ENCODE results near the gene TAMALIN. TPM values are rescaled to one million over a fixed set of nuclear protein-coding genes. Genes with fewer than 3 reads are reported as not detected.
A peak's percentile ranks its signal among the peaks of the same experiment; 100 is the strongest.

The TAMALIN gene
- total and polyA plus RNA-seq, 3 experiments from 2014 or later: 1.4 to 8.4 (median 7.3) TPM

GRCh38 chr12:52023976-52024688 is 17.4 kb downstream of the TAMALIN start:
- ChIA-PET POLR2A (interaction anchor here (0.6 to 2.8 kb wide), 6 partner anchors 16 to 104 kb away, joined by 4 to 20 read pairs (median 5); partner anchors contain the start of genes ATG101, NR4A1 and TAMALIN), CTCF (interaction anchor here (0.7 to 17.0 kb wide), 25 partner anchors 12 to 902 kb away, joined by 3 to 580 read pairs (median 9); partner anchors contain the start of genes ATG101, NR4A1, SMIM41 and TAMALIN)
- Histone ChIP-seq H3K9me3 (ENCODE audit: low read length) (no peaks in the 10 kb centered on the region), H3K4me3 (ENCODE audit: low read length) (peak overlapping the region; percentile 61), H3K36me3 (ENCODE audit: insufficient read depth, low read length) (no peaks in the 10 kb centered on the region), H3K27me3 (ENCODE audit: insufficient read depth, low read length, poor library complexity, severe bottlenecking) (no peaks in the 10 kb centered on the region), H3K4me1 (ENCODE audit: insufficient read depth, low read length) (peaks cover 33% of the 10 kb centered on the region), H3K27ac (ENCODE audit: low read depth, low read length) (no peak overlapping the region)
- no peaks in the 10 kb centered on the region for H3K36me3 Mint-ChIP-seq
- H3K4me1 Mint-ChIP-seq: peaks cover 31 to 43% (median 41%) of the 10 kb centered on the region in 3 donors
- no peaks in the 10 kb centered on the region for H3K9me3 Mint-ChIP-seq
- DNase-seq: no peak
- peak overlapping the region in 7 of 8 donors; percentile 75 to 97 (median 88) for H3K27ac Mint-ChIP-seq
- peak overlapping the region; percentile 75 to 90 (median 86) for H3K4me3 Mint-ChIP-seq
- no peaks in the 10 kb centered on the region for H3K27me3 Mint-ChIP-seq

GRCh38 chr12:52024845-52025230 is 18.1 kb downstream of the TAMALIN start:
- Mint-ChIP-seq H3K27me3 (no peaks in the 10 kb centered on the region), H3K36me3 (no peaks in the 10 kb centered on the region), H3K9me3 (no peaks in the 10 kb centered on the region), H3K4me1 (peaks cover 31 to 43% (median 41%) of the 10 kb centered on the region in 3 donors), H3K4me3 (peak overlapping the region; percentile 75 to 96 (median 86)), H3K27ac (peak overlapping the region in 5 of 8 donors; percentile 85 to 97 (median 95))
- peaks cover 33% of the 10 kb centered on the region for H3K4me1 ChIP-seq (ENCODE audit: insufficient read depth, low read length)
- H3K27ac ChIP-seq (ENCODE audit: low read depth, low read length): no peak overlapping the region
- DNase-seq: no peak
- ChIA-PET POLR2A (interaction anchor here (0.6 to 2.8 kb wide), 5 partner anchors 18 to 57 kb away, joined by 4 to 20 read pairs (median 7); partner anchors contain the start of genes ATG101, NR4A1 and TAMALIN), CTCF (interaction anchor here (0.7 to 17.0 kb wide), 30 partner anchors 8 to 901 kb away, joined by 3 to 580 read pairs (median 6); partner anchors contain the start of genes ATG101, NR4A1, SMIM41 and TAMALIN)
- peak overlapping the region; percentile 16 for H3K4me3 ChIP-seq (ENCODE audit: low read length)
- H3K36me3 ChIP-seq (ENCODE audit: insufficient read depth, low read length): no peaks in the 10 kb centered on the region
- no peaks in the 10 kb centered on the region for H3K9me3 ChIP-seq (ENCODE audit: low read length)
- no peaks in the 10 kb centered on the region for H3K27me3 ChIP-seq (ENCODE audit: insufficient read depth, low read length, poor library complexity, severe bottlenecking)

GRCh38 chr12:52026263-52026662 is 19.5 kb downstream of the TAMALIN start:
- Mint-ChIP-seq H3K27ac (peak overlapping the region in 6 of 8 donors; percentile 85 to 97 (median 96)), H3K36me3 (no peaks in the 10 kb centered on the region), H3K4me3 (peak overlapping the region in 1 of 7 donors; percentile 75), H3K27me3 (no peaks in the 10 kb centered on the region), H3K4me1 (peaks cover 24 to 32% (median 30%) of the 10 kb centered on the region in 3 donors), H3K9me3 (no peaks in the 10 kb centered on the region)
- no peak overlapping the region for H3K27ac ChIP-seq (ENCODE audit: low read depth, low read length)
- no peak overlapping the region for H3K4me3 ChIP-seq (ENCODE audit: low read length)
- ChIA-PET POLR2A (interaction anchor here (0.5 to 2.8 kb wide), 4 partner anchors 20 to 55 kb away, joined by 3 to 20 read pairs (median 8); partner anchors contain the start of genes ATG101 and TAMALIN), CTCF (interaction anchor here (0.7 to 17.0 kb wide), 20 partner anchors 9 to 203 kb away, joined by 3 to 580 read pairs (median 11); partner anchors contain the start of genes ATG101, NR4A1, SMIM41 and TAMALIN)
- H3K36me3 ChIP-seq (ENCODE audit: insufficient read depth, low read length): no peaks in the 10 kb centered on the region
- peaks cover 30% of the 10 kb centered on the region for H3K4me1 ChIP-seq (ENCODE audit: insufficient read depth, low read length)
- H3K27me3 ChIP-seq (ENCODE audit: insufficient read depth, low read length, poor library complexity, severe bottlenecking): no peaks in the 10 kb centered on the region
- H3K9me3 ChIP-seq (ENCODE audit: low read length): no peaks in the 10 kb centered on the region
- DNase-seq: no peak

GRCh38 chr12:52027085-52027843 is 20.5 kb downstream of the TAMALIN start:
- Histone ChIP-seq H3K4me1 (ENCODE audit: insufficient read depth, low read length) (peaks cover 32% of the 10 kb centered on the region), H3K27ac (ENCODE audit: low read depth, low read length) (no peak overlapping the region), H3K36me3 (ENCODE audit: insufficient read depth, low read length) (no peaks in the 10 kb centered on the region), H3K9me3 (ENCODE audit: low read length) (no peaks in the 10 kb centered on the region), H3K27me3 (ENCODE audit: insufficient read depth, low read length, poor library complexity, severe bottlenecking) (no peaks in the 10 kb centered on the region), H3K4me3 (ENCODE audit: low read length) (no peak overlapping the region)
- Mint-ChIP-seq H3K36me3 (no peaks in the 10 kb centered on the region), H3K27me3 (no peaks in the 10 kb centered on the region), H3K9me3 (no peaks in the 10 kb centered on the region), H3K27ac (peak overlapping the region in 1 of 8 donors; percentile 38), H3K4me3 (no peak overlapping the region), H3K4me1 (peaks cover 24 to 37% (median 33%) of the 10 kb centered on the region in 3 donors)
- POLR2A ChIA-PET: interaction anchor here (2.6 to 2.8 kb wide), 2 partner anchors 42 to 54 kb away, joined by 7 to 20 read pairs; partner anchors contain the start of gene ATG101
- CTCF ChIA-PET: interaction anchor here (2.4 to 17.0 kb wide), 6 partner anchors 12 to 49 kb away, joined by 11 to 580 read pairs (median 136); partner anchors contain the start of genes ATG101, NR4A1, SMIM41 and TAMALIN
- no peak for DNase-seq

- H3K4me1 Mint-ChIP-seq: peaks cover 27 to 37% (median 37%) of the 10 kb centered on the region in 3 donors
- no peaks in the 10 kb centered on the region for H3K27me3 Mint-ChIP-seq
- DNase-seq: no peak
- no peak overlapping the region for H3K4me3 Mint-ChIP-seq
- no peaks in the 10 kb centered on the region for H3K36me3 Mint-ChIP-seq
- Histone ChIP-seq H3K27me3 (ENCODE audit: insufficient read depth, low read length, poor library complexity, severe bottlenecking) (no peaks in the 10 kb centered on the region), H3K4me1 (ENCODE audit: insufficient read depth, low read length) (peaks cover 30% of the 10 kb centered on the region), H3K4me3 (ENCODE audit: low read length) (no peak overlapping the region), H3K36me3 (ENCODE audit: insufficient read depth, low read length) (no peaks in the 10 kb centered on the region), H3K9me3 (ENCODE audit: low read length) (no peaks in the 10 kb centered on the region), H3K27ac (ENCODE audit: low read depth, low read length) (no peak overlapping the region)
- peak overlapping the region in 3 of 8 donors; percentile 32 to 60 (median 49) for H3K27ac Mint-ChIP-seq
- no peaks in the 10 kb centered on the region for H3K9me3 Mint-ChIP-seq
- ChIA-PET CTCF (interaction anchor here (0.9 to 20.9 kb wide), 8 partner anchors 5 to 90 kb away, joined by 3 to 580 read pairs (median 4); partner anchors contain the start of genes ATG101, SMIM41 and TAMALIN), POLR2A (interaction anchor here (0.9 kb wide), 1 partner anchor 40 kb away, joined by 3 read pairs; the partner anchor contains the start of gene ATG101)
Measured at GRCh38 chr12:52029685-52030084, 22.9 kb downstream of the TAMALIN start.

GRCh38 chr12:52032446-52032803 is 25.7 kb downstream of the TAMALIN start:
- H3K4me3 Mint-ChIP-seq: peak overlapping the region; percentile 59 to 90 (median 82)
- DNase-seq: no peak
- H3K4me1 Mint-ChIP-seq: peaks cover 21 to 39% (median 28%) of the 10 kb centered on the region in 3 donors
- H3K27ac Mint-ChIP-seq: peak overlapping the region; percentile 79 to 98 (median 95)
- no peaks in the 10 kb centered on the region for H3K27me3 ChIP-seq (ENCODE audit: insufficient read depth, low read length, poor library complexity, severe bottlenecking)
- CTCF ChIA-PET: interaction anchor here (0.7 to 20.9 kb wide), 9 partner anchors 8 to 44 kb away, joined by 3 to 580 read pairs (median 3); partner anchors contain the start of genes ATG101, NR4A1 and SMIM41
- H3K9me3 Mint-ChIP-seq: no peaks in the 10 kb centered on the region
- no peaks in the 10 kb centered on the region for H3K36me3 ChIP-seq (ENCODE audit: insufficient read depth, low read length)
- POLR2A ChIA-PET: interaction anchor here (1.1 to 1.4 kb wide), 2 partner anchors 18 to 38 kb away, joined by 4 to 15 read pairs; partner anchors contain the start of genes ATG101 and NR4A1
- no peak overlapping the region for H3K27ac ChIP-seq (ENCODE audit: low read depth, low read length)
- peaks cover 25% of the 10 kb centered on the region for H3K4me1 ChIP-seq (ENCODE audit: insufficient read depth, low read length)
- H3K27me3 Mint-ChIP-seq: peaks cover 0 to 2% of the 10 kb centered on the region in 2 donors
- peak overlapping the region; percentile 44 for H3K4me3 ChIP-seq (ENCODE audit: low read length)
- no peaks in the 10 kb centered on the region for H3K36me3 Mint-ChIP-seq
- no peaks in the 10 kb centered on the region for H3K9me3 ChIP-seq (ENCODE audit: low read length)

GRCh38 chr12:52032804-52033445 is 26.2 kb downstream of the TAMALIN start:
- H3K36me3 ChIP-seq (ENCODE audit: insufficient read depth, low read length): no peaks in the 10 kb centered on the region
- no peaks in the 10 kb centered on the region for H3K9me3 Mint-ChIP-seq

More at GRCh38 chr12:52032804-52033445, 26.2 kb downstream of the TAMALIN start:
- peak; percentile 83 to 93 (median 89) for DNase-seq
- H3K27me3 Mint-ChIP-seq: peaks cover 0 to 2% of the 10 kb centered on the region in 2 donors
- H3K4me1 Mint-ChIP-seq: peaks cover 21 to 42% (median 28%) of the 10 kb centered on the region in 3 donors
- Histone ChIP-seq H3K4me1 (ENCODE audit: insufficient read depth, low read length) (peaks cover 28% of the 10 kb centered on the region), H3K9me3 (ENCODE audit: low read length) (no peaks in the 10 kb centered on the region), H3K4me3 (ENCODE audit: low read length) (peak overlapping the region; percentile 46), H3K27ac (ENCODE audit: low read depth, low read length) (peak overlapping the region; percentile 58), H3K27me3 (ENCODE audit: insufficient read depth, low read length, poor library complexity, severe bottlenecking) (no peaks in the 10 kb centered on the region)
- H3K4me3 Mint-ChIP-seq: peak overlapping the region; percentile 59 to 90 (median 82)
- POLR2A ChIA-PET: interaction anchor here (1.1 to 1.4 kb wide), 2 partner anchors 18 to 37 kb away, joined by 4 to 15 read pairs; partner anchors contain the start of genes ATG101 and NR4A1
- H3K27ac Mint-ChIP-seq: peak overlapping the region; percentile 79 to 98 (median 95)
- CTCF ChIA-PET: interaction anchor here (0.7 to 20.9 kb wide), 9 partner anchors 9 to 44 kb away, joined by 3 to 580 read pairs (median 3); partner anchors contain the start of genes ATG101, NR4A1 and SMIM41
- no peaks in the 10 kb centered on the region for H3K36me3 Mint-ChIP-seq

All from CD8-positive, alpha-beta memory T cell (primary cell).